IPS DF 6.9 (cell line): ENCODE results near the gene MOGAT2.

Experiments
- DNase-seq: peaks from one replicate; pipeline ENCODE4 v3.0.0-alpha.2; 2013; ENCODE audit warnings: low read depth, low spot score
- H3K27ac ChIP-seq: one replicate; pipeline ENCODE4 v1.5.1; 2013; ENCODE audit warnings: low read length, control low read depth
- H3K27me3 ChIP-seq: 2 replicates; pipeline ENCODE4 v1.6.1; 2013; ENCODE audit warnings: mild to moderate bottlenecking, low read length; ENCODE audit not compliant: control insufficient read depth, insufficient read depth
- H3K36me3 ChIP-seq: 2 replicates; pipeline ENCODE4 v1.6.1; 2013; ENCODE audit warnings: low read length; ENCODE audit not compliant: control insufficient read depth, insufficient read depth
- H3K4me1 ChIP-seq: 2 replicates; pipeline ENCODE4 v1.6.1; 2013; ENCODE audit warnings: low read length; ENCODE audit not compliant: control insufficient read depth, insufficient read depth
- H3K4me3 ChIP-seq: 2 replicates; pipeline ENCODE4 v1.5.1; 2013; ENCODE audit warnings: mild to moderate bottlenecking, low read length
- H3K9me3 ChIP-seq: 2 replicates; pipeline ENCODE4 v1.6.1; 2013; ENCODE audit warnings: low read length, inconsistent platforms; ENCODE audit not compliant: control insufficient read depth, insufficient read depth
- WGBS: extraction: QIAGEN DNeasy Blood & Tissue Kit; methylation state at CpG from one replicate; pipeline ENCODE4 v1.1.7; 2013; ENCODE audit warnings: mixed read lengths, missing lambda C conversion rate; ENCODE audit not compliant: insufficient read length, insufficient coverage; 5-methylcytosine and 5-hydroxymethylcytosine counted together

Gene MOGAT2

GRCh38 chr11:75759832-75760231 lies 42.2 kb downstream of the MOGAT2 start:
- Histone ChIP-seq H3K36me3 (no peaks in the 10 kb centered on the region), H3K9me3 (no peaks in the 10 kb centered on the region), H3K4me3 (no peak overlapping the region), H3K4me1 (no peaks in the 10 kb centered on the region; the same call in 1 of the 2 replicates), H3K27me3 (no peaks in the 10 kb centered on the region; the same call in 1 of the 2 replicates), H3K27ac (no peak overlapping the region)
- WGBS, result no CpG with 5 or more reads among the region's 4 CpGs
- no peak for DNase-seq

DNA sequence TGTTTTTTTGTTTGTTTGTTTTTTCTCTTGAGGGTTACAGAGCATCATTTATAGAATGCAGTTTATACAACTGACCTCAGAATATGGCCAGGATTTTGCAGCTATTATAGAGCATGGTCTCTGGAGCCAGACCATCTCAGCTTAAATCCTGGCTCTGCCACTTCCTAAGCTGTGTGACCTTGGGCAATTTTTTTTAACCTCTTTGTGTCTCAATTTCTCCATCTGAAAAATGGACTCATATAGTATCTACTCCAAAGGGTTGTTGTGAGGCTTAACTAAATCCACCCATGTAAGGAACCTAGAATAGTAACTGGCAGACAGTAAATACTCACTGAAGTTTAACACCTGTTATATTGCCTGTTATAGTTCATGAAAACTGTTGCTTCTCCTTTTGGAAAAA lies 42.6 kb downstream of the MOGAT2 start:
- no peaks in the 10 kb centered on the region for H3K36me3 ChIP-seq
- no peaks in the 10 kb centered on the region; the same call in 1 of the 2 replicates for H3K27me3 ChIP-seq
- H3K4me3 ChIP-seq, result no peak overlapping the region
- H3K27ac ChIP-seq, result no peak overlapping the region
- DNase-seq, result no peak
- H3K9me3 ChIP-seq, result no peaks in the 10 kb centered on the region
- H3K4me1 ChIP-seq, result no peaks in the 10 kb centered on the region; the same call in 1 of the 2 replicates

DNA sequence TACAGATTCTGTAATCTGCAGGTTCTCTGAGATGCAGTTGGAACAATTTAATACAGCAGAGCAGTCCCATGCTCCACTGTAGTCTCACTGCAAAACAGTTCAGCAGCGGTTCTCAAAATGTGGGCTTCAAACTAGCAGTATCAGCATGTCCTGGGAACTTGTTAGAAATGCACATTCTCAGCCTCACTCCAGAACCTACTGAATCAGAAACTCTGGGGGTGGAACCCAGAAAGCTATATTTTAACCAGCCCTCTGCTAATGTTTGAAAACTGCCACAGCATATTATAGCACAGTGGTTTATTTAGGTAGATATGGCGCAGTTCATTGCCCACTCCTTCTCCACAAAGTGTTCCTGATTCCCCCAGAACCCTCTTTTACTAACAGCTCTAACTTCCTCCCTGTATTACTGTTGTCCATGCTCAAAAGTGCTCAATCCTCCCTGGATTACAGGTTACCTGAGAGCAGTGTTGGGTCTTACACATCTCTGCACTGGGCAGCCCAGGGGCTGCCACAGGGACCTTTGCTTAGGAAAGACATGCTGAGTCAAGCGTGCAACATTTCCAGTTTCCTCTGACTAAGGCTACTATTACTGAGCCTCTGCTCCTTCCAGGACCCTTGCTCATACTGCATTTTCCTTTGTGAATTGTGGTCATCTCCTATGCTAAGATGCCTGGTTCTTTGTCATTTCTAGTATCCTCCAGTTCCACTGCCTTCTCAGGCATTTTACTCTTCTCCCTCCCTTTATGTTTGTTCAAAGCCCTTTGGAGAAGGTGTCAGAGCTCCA lies 43.3 kb downstream of the MOGAT2 start:
- Histone ChIP-seq H3K36me3 (no peaks in the 10 kb centered on the region), H3K9me3 (no peaks in the 10 kb centered on the region), H3K4me1 (no peaks in the 10 kb centered on the region; the same call in 1 of the 2 replicates), H3K27me3 (no peaks in the 10 kb centered on the region; the same call in 1 of the 2 replicates), H3K4me3 (no peak overlapping the region), H3K27ac (no peak overlapping the region)
- DNase-seq, result no peak
- no CpG with 5 or more reads among the region's 3 CpGs for WGBS

DNA sequence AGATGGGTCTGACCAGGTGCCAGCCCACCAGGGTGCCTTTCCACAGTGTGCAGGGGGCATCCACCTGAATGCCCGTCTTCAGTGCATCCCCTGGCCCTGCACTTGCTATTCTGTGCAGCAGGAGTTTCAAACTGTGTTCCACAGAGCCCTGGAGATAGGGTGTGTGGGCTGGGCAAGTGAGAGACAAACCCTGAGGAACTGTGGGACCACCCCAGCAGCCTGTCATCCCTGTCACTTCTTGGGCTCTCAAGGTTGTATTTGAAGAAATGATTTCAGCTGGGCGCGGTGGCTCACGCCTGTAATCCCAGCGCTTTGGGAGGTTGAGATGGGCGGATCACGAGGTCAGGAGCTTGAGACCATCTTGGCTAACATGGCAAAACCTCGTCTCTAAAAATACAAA lies 44.5 kb downstream of the MOGAT2 start:
- Histone ChIP-seq H3K27me3 (peaks cover 1% of the 10 kb centered on the region), H3K4me1 (no peaks in the 10 kb centered on the region; the same call in 1 of the 2 replicates), H3K9me3 (no peaks in the 10 kb centered on the region), H3K36me3 (no peaks in the 10 kb centered on the region), H3K27ac (no peak overlapping the region), H3K4me3 (no peak overlapping the region)
- no CpG with 5 or more reads among the region's 8 CpGs for WGBS
- no peak for DNase-seq

GRCh38 chr11:75762885-75763284 lies 45.2 kb downstream of the MOGAT2 start:
- Histone ChIP-seq H3K4me1 (no peaks in the 10 kb centered on the region; the same call in 1 of the 2 replicates), H3K27me3 (peaks cover 5% of the 10 kb centered on the region), H3K9me3 (no peaks in the 10 kb centered on the region), H3K36me3 (no peaks in the 10 kb centered on the region), H3K27ac (no peak overlapping the region), H3K4me3 (no peak overlapping the region)
- no peak for DNase-seq
- no CpG with 5 or more reads among the region's 2 CpGs for WGBS

GRCh38 chr11:75763846-75764245 lies 46.2 kb downstream of the MOGAT2 start:
- Histone ChIP-seq H3K36me3 (no peaks in the 10 kb centered on the region), H3K4me1 (peaks cover 1% of the 10 kb centered on the region; the same call in 1 of the 2 replicates), H3K27me3 (peaks cover 9% of the 10 kb centered on the region), H3K9me3 (no peaks in the 10 kb centered on the region), H3K4me3 (no peak overlapping the region), H3K27ac (no peak overlapping the region)
- WGBS, result no CpG with 5 or more reads among the region's 3 CpGs
- no peak for DNase-seq

GRCh38 chr11:75765116-75765515 lies 47.5 kb downstream of the MOGAT2 start:
- H3K27me3 ChIP-seq, result peaks cover 20% of the 10 kb centered on the region; the same call in 1 of the 2 replicates
- no peaks in the 10 kb centered on the region for H3K36me3 ChIP-seq
- no peak overlapping the region for H3K27ac ChIP-seq
- no peak overlapping the region for H3K4me3 ChIP-seq
- no peaks in the 10 kb centered on the region for H3K9me3 ChIP-seq
- no CpG with 5 or more reads among the region's 3 CpGs for WGBS
- peaks cover 1% of the 10 kb centered on the region; the same call in 1 of the 2 replicates for H3K4me1 ChIP-seq
- no peak for DNase-seq

- Histone ChIP-seq H3K27me3 (peaks cover 20% of the 10 kb centered on the region; the same call in 1 of the 2 replicates), H3K4me3 (no peak overlapping the region), H3K36me3 (no peaks in the 10 kb centered on the region), H3K27ac (no peak overlapping the region), H3K9me3 (no peaks in the 10 kb centered on the region), H3K4me1 (peaks cover 1% of the 10 kb centered on the region; the same call in 1 of the 2 replicates)
- WGBS, result no CpG with 5 or more reads among the region's 4 CpGs
- no peak for DNase-seq
Measured at GRCh38 chr11:75766443-75767227, 49.0 kb downstream of the MOGAT2 start.

GRCh38 chr11:75767228-75767572 lies 49.6 kb downstream of the MOGAT2 start:
- Histone ChIP-seq H3K27me3 (peaks cover 20% of the 10 kb centered on the region; the same call in 1 of the 2 replicates), H3K4me3 (no peak overlapping the region), H3K9me3 (no peaks in the 10 kb centered on the region), H3K27ac (no peak overlapping the region), H3K36me3 (no peaks in the 10 kb centered on the region), H3K4me1 (peaks cover 1% of the 10 kb centered on the region; the same call in 1 of the 2 replicates)
- no peak for DNase-seq
- WGBS, result no CpG with 5 or more reads among the region's 6 CpGs

- H3K27ac ChIP-seq, result no peak overlapping the region
- H3K4me1 ChIP-seq, result peaks cover 1% of the 10 kb centered on the region; the same call in 1 of the 2 replicates
- peaks cover 20% of the 10 kb centered on the region; the same call in 1 of the 2 replicates for H3K27me3 ChIP-seq
- DNase-seq, result no peak
- H3K9me3 ChIP-seq, result no peaks in the 10 kb centered on the region
- WGBS, result no CpG with 5 or more reads among the region's 1 CpG
- no peak overlapping the region for H3K4me3 ChIP-seq
- no peaks in the 10 kb centered on the region for H3K36me3 ChIP-seq
Measured at GRCh38 chr11:75767793-75768111, 50.1 kb downstream of the MOGAT2 start.
